IMR-90 (cell line): ENCODE results near the gene KDSR. TPM values are rescaled to one million over a fixed set of nuclear protein-coding genes. Genes with fewer than 3 reads are reported as not detected.

Source experiments
- ATAC-seq: fragments of 200-7000 bp; cut with Tn5 transposase; 2 replicates; pipeline ENCODE4 v1.9.1; 2020; ENCODE audit warnings: low read depth, mild to moderate bottlenecking, moderate library complexity
- BruUV-seq: library from RNA; stranded (reverse); fragments of 400-500 nt; replicated peaks from 2 replicates; lab custom pipeline; 2021; lab: Mats Ljungman, UMichigan
- CTCF ChIA-PET: fragments of 300-600 bp; formaldehyde crosslinking; extraction: SDS; loops from one replicate; lab custom pipeline; 2021; ENCODE audit warnings: antibody characterized with exemption; lab: Yijun Ruan, JAX
- POLR2A ChIA-PET: fragments of 300-600 bp; sonication (Branson Sonifier 250); formaldehyde crosslinking; loops from one replicate; lab custom pipeline; 2022; ENCODE audit warnings: antibody characterized with exemption; ENCODE audit not compliant: unreplicated experiment; lab: Charles Lee
- DNase-seq: peaks from one replicate; pipeline ENCODE4 v3.0.0; 2013
- H2AFZ ChIP-seq: replicated peaks from 2 replicates; pipeline ENCODE3; 2013; ENCODE audit warnings: low read length, mild to moderate bottlenecking; ENCODE audit not compliant: poor library complexity
- H2AK5ac ChIP-seq: 2 replicates; pipeline ENCODE4 v1.6.1; 2013; ENCODE audit warnings: low read depth, low read length, inconsistent platforms
- H2AK9ac ChIP-seq: replicated peaks from 2 replicates; pipeline ENCODE3; 2013; ENCODE audit warnings: mild to moderate bottlenecking, low read depth, low read length, moderate library complexity; ENCODE audit not compliant: poor library complexity
- H2BK120ac ChIP-seq: 2 replicates; pipeline ENCODE4 v1.6.1; 2013; ENCODE audit warnings: low read depth, low read length, inconsistent platforms
- H2BK15ac ChIP-seq: 3 replicates; pipeline ENCODE4 v1.6.1; 2013; ENCODE audit warnings: low read depth, low read length, inconsistent platforms
- H2BK20ac ChIP-seq: 2 replicates; pipeline ENCODE4 v1.6.1; 2013; ENCODE audit warnings: low read depth, mild to moderate bottlenecking, inconsistent platforms, low read length, moderate library complexity
- H2BK5ac ChIP-seq: 2 replicates; pipeline ENCODE4 v1.6.1; 2013; ENCODE audit warnings: mild to moderate bottlenecking, low read depth, low read length, inconsistent platforms; ENCODE audit not compliant: poor library complexity, severe bottlenecking
- H3K14ac ChIP-seq: replicated peaks from 2 replicates; pipeline ENCODE4 v1.6.1; 2013; ENCODE audit warnings: low read depth, low read length, inconsistent platforms
- H3K18ac ChIP-seq: 2 replicates; pipeline ENCODE4 v1.6.1; 2013; ENCODE audit warnings: low read depth, low read length, control low read depth
- H3K23ac ChIP-seq: 2 replicates; pipeline ENCODE4 v1.6.1; 2013; ENCODE audit warnings: low read depth, low read length, inconsistent platforms
- H3K27ac ChIP-seq: 2 replicates; pipeline ENCODE4 v1.5.1; 2013; ENCODE audit warnings: mild to moderate bottlenecking, control low read depth, low read length; ENCODE audit not compliant: insufficient read depth
- H3K27me3 ChIP-seq: 2 replicates; pipeline ENCODE4 v1.6.1; 2013; ENCODE audit warnings: low read length; ENCODE audit not compliant: control insufficient read depth, insufficient read depth
- H3K36me3 ChIP-seq: 2 replicates; pipeline ENCODE4 v1.6.1; 2013; ENCODE audit warnings: low read length, mixed read lengths; ENCODE audit not compliant: control insufficient read depth, insufficient read depth
- H3K4ac ChIP-seq: 2 replicates; pipeline ENCODE4 v1.6.1; 2013; ENCODE audit warnings: low read depth, low read length, inconsistent platforms
- H3K4me1 ChIP-seq: 2 replicates; pipeline ENCODE4 v1.6.1; 2013; ENCODE audit warnings: low read length, mixed read lengths; ENCODE audit not compliant: control insufficient read depth, insufficient read depth
- H3K4me2 ChIP-seq: 2 replicates; pipeline ENCODE4 v1.6.1; 2013; ENCODE audit warnings: low read depth, mild to moderate bottlenecking, control low read depth, low read length, moderate library complexity
- H3K4me3 ChIP-seq: 2 replicates; pipeline ENCODE4 v1.5.1; 2013; ENCODE audit warnings: low read depth, mild to moderate bottlenecking, control low read depth, low read length, moderate library complexity; ENCODE audit not compliant: insufficient read depth
- H3K56ac ChIP-seq: 2 replicates; pipeline ENCODE4 v1.6.1; 2013; ENCODE audit warnings: low read length, inconsistent platforms; ENCODE audit not compliant: insufficient read depth; ENCODE audit errors: extremely low read depth
- H3K79me1 ChIP-seq, 2 experiments: 2 replicates each; pipeline ENCODE4 v1.6.1; 2013; ENCODE audit warnings: low read length in 2 of 2, inconsistent platforms in 1 of 2, low read depth in 1 of 2
- H3K9ac ChIP-seq: 2 replicates; pipeline ENCODE4 v1.6.1; 2013; ENCODE audit warnings: low read depth, low read length, control low read depth
- H3K9me1 ChIP-seq: 2 replicates; pipeline ENCODE4 v1.6.1; 2013; ENCODE audit warnings: low read length, inconsistent platforms; ENCODE audit not compliant: insufficient read depth
- H3K9me3 ChIP-seq: 2 replicates; pipeline ENCODE4 v1.6.1; 2013; ENCODE audit warnings: low read length; ENCODE audit not compliant: control insufficient read depth, insufficient read depth
- H4K20me1 ChIP-seq: 2 replicates; pipeline ENCODE4 v1.6.1; 2013; ENCODE audit warnings: low read length, inconsistent platforms; ENCODE audit not compliant: insufficient read depth
- H4K5ac ChIP-seq: 2 replicates; pipeline ENCODE4 v1.6.1; 2013; ENCODE audit warnings: mild to moderate bottlenecking, low read depth, low read length, control low read depth
- H4K8ac ChIP-seq, 2 experiments: 2 replicates each; pipeline ENCODE4 v1.6.1; 2013; ENCODE audit warnings: low read depth in 2 of 2, low read length in 2 of 2, control low read depth in 1 of 2, inconsistent platforms in 1 of 2
- H4K91ac ChIP-seq: 2 replicates; pipeline ENCODE4 v1.6.1; 2013; ENCODE audit warnings: low read depth, low read length, inconsistent platforms; ENCODE audit not compliant: insufficient read depth
- BHLHE40 ChIP-seq: fragments of 150-350 bp; IDR thresholded peaks from 2 replicates; pipeline ENCODE4 v1.6.1; 2016; ENCODE audit warnings: mild to moderate bottlenecking, low read depth, low read length
- CEBPB ChIP-seq: IDR thresholded peaks from 2 replicates; pipeline ENCODE4 v1.6.1; 2012; ENCODE audit warnings: low read depth, low read length, improper control_type of control experiment
- CHD1 ChIP-seq: IDR thresholded peaks from 2 replicates; pipeline ENCODE4 v1.6.1; 2012; ENCODE audit warnings: low read depth, low read length, improper control_type of control experiment
- FOS ChIP-seq: fragments of 150-350 bp; IDR thresholded peaks from 2 replicates; pipeline ENCODE4 v1.6.1; 2016; ENCODE audit warnings: low read depth, low read length
- MAFK ChIP-seq: IDR thresholded peaks from 2 replicates; pipeline ENCODE4 v1.6.1; 2012; ENCODE audit warnings: low read depth, low read length, improper control_type of control experiment
- MAZ ChIP-seq: IDR thresholded peaks from 2 replicates; pipeline ENCODE4 v1.6.1; 2012; ENCODE audit warnings: low read depth, mild to moderate bottlenecking, low read length, improper control_type of control experiment, moderate library complexity, borderline replicate concordance
- MXI1 ChIP-seq: IDR thresholded peaks from 2 replicates; pipeline ENCODE4 v1.6.1; 2012; ENCODE audit warnings: low read depth, mild to moderate bottlenecking, low read length, moderate library complexity, borderline replicate concordance
- NFE2L2 ChIP-seq: fragments of 150-350 bp; IDR thresholded peaks from 2 replicates; pipeline ENCODE4 v1.6.1; 2016; ENCODE audit warnings: low read depth, mild to moderate bottlenecking, low read length
- POLR2A ChIP-seq: IDR thresholded peaks from 2 replicates; pipeline ENCODE4 v1.6.1; 2012; ENCODE audit warnings: mild to moderate bottlenecking, low read depth, low read length
- RAD21 ChIP-seq: IDR thresholded peaks from 2 replicates; pipeline ENCODE4 v1.6.1; 2012; ENCODE audit warnings: low read length, improper control_type of control experiment
- RCOR1 ChIP-seq: IDR thresholded peaks from 2 replicates; pipeline ENCODE4 v1.6.1; 2012; ENCODE audit warnings: mild to moderate bottlenecking, low read length, improper control_type of control experiment; ENCODE audit not compliant: insufficient replicate concordance
- RFX5 ChIP-seq: IDR thresholded peaks from 2 replicates; pipeline ENCODE4 v1.8.0; 2012; ENCODE audit warnings: low read depth, mild to moderate bottlenecking, low read length, moderate library complexity
- SMC3 ChIP-seq: fragments of 150-350 bp; IDR thresholded peaks from 2 replicates; pipeline ENCODE4 v1.6.1; 2016; ENCODE audit warnings: low read depth, mild to moderate bottlenecking, antibody characterized with exemption, low read length, moderate library complexity
- dilution Hi-C: fragments of 300-500 bp; cut with HindIII; formaldehyde crosslinking; loops from one replicate; pipeline ENCODE4 v1.14.3; 2018; ENCODE audit warnings: low sequenced_read_pairs; ENCODE audit not compliant: unreplicated experiment
- in situ Hi-C: fragments of 300-500 bp; cut with MboI; formaldehyde crosslinking; loops from 3 replicates; pipeline ENCODE4 v1.14.3; 2019; ENCODE audit warnings: low sequenced_read_pairs, inconsistent platforms, mixed read lengths
- intact Hi-C: fragments of 100-400 bp; cut with micrococcal nuclease; formaldehyde crosslinking; loops from 2 replicates; pipeline ENCODE4 v1.10.0; 2022
- polyA plus RNA-seq, 3 experiments: library from polyadenylated mRNA; depleted of rRNA; stranded (reverse); fragments of >200 nt; gene quantifications; 2 replicates each; pipeline ENCODE4 v1.2.3, GENCODE V29; 2012; ENCODE audit warnings: low replicate concordance in 1 of 3
- total RNA-seq: library from RNA; depleted of rRNA; stranded (reverse); fragments of >200 nt; gene quantifications from 2 replicates; pipeline ENCODE4 v1.2.3, GENCODE V29; 2012
- TF ChIP-seq, protein P1 (sequence below): conservative IDR thresholded peaks from 2 replicates; pipeline ENCODE4 v1.5.1; 2012; ENCODE audit warnings: mild to moderate bottlenecking, low read depth, low read length, improper control_type of control experiment
- TF ChIP-seq, protein P2 (sequence below): fragments of 150-350 bp; IDR thresholded peaks from 2 replicates; pipeline ENCODE4 v1.6.1; 2017; ENCODE audit warnings: mild to moderate bottlenecking, antibody characterized with exemption, low read length, low read depth
- TF ChIP-seq, protein P3 (sequence below): fragments of 150-350 bp; IDR thresholded peaks from 2 replicates; pipeline ENCODE4 v1.6.1; 2016; ENCODE audit warnings: low read depth, mild to moderate bottlenecking, low read length, moderate library complexity, borderline replicate concordance

The KDSR gene
- total and polyA plus RNA-seq, 2 of the 4 experiments (the other 2 are of a cell fraction) = 21.5 to 21.9 TPM

DNA sequence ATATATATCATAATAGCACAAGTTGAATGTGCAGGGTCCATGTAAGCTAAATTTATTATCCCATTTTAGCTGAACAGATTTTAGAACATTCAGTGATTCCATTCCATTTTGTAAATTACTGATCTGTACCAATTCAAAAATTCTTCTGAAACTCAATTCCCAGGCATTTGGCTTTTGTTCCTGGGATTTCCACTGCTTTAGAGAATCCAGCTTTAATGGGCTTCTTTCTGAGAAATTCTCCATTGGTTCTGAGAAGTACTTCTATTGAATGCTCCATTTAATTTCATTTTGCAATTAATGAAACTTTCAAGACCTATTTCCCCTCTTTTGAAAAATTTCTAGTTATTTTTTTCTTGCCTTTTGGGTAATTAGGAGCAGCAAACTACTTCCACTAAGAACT, 84.2 kb downstream of the KDSR start:
- no peak overlapping the region for H4K91ac ChIP-seq

More for the DNA sequence above, 84.2 kb downstream of the KDSR start:
- Histone ChIP-seq H3K27me3 (peaks cover 1% of the 10 kb centered on the region; the same call in 1 of the 2 replicates), H3K4me1 (no peaks in the 10 kb centered on the region), H2BK20ac (no peak overlapping the region), H3K9me1 (no peaks in the 10 kb centered on the region), H2AK5ac (no peak overlapping the region), H3K79me1 (no peaks in the 10 kb centered on the region), H3K4ac (no peak overlapping the region), H3K23ac (no peak overlapping the region), H3K4me3 (no peak overlapping the region), H3K9ac (no peak overlapping the region), H4K8ac (no peak overlapping the region), H4K5ac (no peak overlapping the region), H4K20me1 (no peaks in the 10 kb centered on the region), H2AFZ (no peak overlapping the region), H3K4me2 (no peak overlapping the region), H3K9me3 (no peaks in the 10 kb centered on the region), H3K14ac (no peak overlapping the region), H3K56ac (no peak overlapping the region), H3K36me3 (no peaks in the 10 kb centered on the region), H3K18ac (no peak overlapping the region), H2BK120ac (no peak overlapping the region), H2BK5ac (no peak overlapping the region), H3K27ac (no peak overlapping the region), H2BK15ac (no peak overlapping the region), H2AK9ac (no peak overlapping the region)
- no peak for DNase-seq
- intact Hi-C loops = no loop called here
- no peak for TF ChIP-seq MXI1
- no peak for TF ChIP-seq SMC3
- no peak for TF ChIP-seq CEBPB
- TF ChIP-seq, protein P1, sequence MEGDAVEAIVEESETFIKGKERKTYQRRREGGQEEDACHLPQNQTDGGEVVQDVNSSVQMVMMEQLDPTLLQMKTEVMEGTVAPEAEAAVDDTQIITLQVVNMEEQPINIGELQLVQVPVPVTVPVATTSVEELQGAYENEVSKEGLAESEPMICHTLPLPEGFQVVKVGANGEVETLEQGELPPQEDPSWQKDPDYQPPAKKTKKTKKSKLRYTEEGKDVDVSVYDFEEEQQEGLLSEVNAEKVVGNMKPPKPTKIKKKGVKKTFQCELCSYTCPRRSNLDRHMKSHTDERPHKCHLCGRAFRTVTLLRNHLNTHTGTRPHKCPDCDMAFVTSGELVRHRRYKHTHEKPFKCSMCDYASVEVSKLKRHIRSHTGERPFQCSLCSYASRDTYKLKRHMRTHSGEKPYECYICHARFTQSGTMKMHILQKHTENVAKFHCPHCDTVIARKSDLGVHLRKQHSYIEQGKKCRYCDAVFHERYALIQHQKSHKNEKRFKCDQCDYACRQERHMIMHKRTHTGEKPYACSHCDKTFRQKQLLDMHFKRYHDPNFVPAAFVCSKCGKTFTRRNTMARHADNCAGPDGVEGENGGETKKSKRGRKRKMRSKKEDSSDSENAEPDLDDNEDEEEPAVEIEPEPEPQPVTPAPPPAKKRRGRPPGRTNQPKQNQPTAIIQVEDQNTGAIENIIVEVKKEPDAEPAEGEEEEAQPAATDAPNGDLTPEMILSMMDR = no peak
- TF ChIP-seq MAZ = no peak
- no peak for TF ChIP-seq RFX5
- TF ChIP-seq, protein P2, sequence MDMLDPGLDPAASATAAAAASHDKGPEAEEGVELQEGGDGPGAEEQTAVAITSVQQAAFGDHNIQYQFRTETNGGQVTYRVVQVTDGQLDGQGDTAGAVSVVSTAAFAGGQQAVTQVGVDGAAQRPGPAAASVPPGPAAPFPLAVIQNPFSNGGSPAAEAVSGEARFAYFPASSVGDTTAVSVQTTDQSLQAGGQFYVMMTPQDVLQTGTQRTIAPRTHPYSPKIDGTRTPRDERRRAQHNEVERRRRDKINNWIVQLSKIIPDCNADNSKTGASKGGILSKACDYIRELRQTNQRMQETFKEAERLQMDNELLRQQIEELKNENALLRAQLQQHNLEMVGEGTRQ = no peak
- TF ChIP-seq FOS = no peak
- no peak for TF ChIP-seq RAD21
- TF ChIP-seq, protein P3, sequence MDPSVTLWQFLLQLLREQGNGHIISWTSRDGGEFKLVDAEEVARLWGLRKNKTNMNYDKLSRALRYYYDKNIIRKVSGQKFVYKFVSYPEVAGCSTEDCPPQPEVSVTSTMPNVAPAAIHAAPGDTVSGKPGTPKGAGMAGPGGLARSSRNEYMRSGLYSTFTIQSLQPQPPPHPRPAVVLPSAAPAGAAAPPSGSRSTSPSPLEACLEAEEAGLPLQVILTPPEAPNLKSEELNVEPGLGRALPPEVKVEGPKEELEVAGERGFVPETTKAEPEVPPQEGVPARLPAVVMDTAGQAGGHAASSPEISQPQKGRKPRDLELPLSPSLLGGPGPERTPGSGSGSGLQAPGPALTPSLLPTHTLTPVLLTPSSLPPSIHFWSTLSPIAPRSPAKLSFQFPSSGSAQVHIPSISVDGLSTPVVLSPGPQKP = no peak
- no peak for TF ChIP-seq BHLHE40
- TF ChIP-seq CHD1 = no peak
- no peak for TF ChIP-seq RCOR1
- no peak for TF ChIP-seq NFE2L2
- no peak for TF ChIP-seq POLR2A
- no peak for TF ChIP-seq MAFK
- in situ Hi-C loops = no loop called here
- dilution Hi-C loops = no loop called here
- CTCF ChIA-PET = no interaction called here
- BruUV-seq = no TSS peak
- POLR2A ChIA-PET = no interaction called here
- no peak for ATAC-seq
